HuH-7 (cell line): ENCODE measurements around the gene C4BPB.
"Not testable (repeated sequence)": the region's sequence is repeated elsewhere in the genome, so short reads cannot be mapped to it uniquely, and the experiment has no call there.

Source experiments
- DNase-seq: peaks from one replicate; pipeline ENCODE4 v3.0.0; 2011; ENCODE audit warnings: low spot score

Gene C4BPB, protein sequence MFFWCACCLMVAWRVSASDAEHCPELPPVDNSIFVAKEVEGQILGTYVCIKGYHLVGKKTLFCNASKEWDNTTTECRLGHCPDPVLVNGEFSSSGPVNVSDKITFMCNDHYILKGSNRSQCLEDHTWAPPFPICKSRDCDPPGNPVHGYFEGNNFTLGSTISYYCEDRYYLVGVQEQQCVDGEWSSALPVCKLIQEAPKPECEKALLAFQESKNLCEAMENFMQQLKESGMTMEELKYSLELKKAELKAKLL

DNA sequence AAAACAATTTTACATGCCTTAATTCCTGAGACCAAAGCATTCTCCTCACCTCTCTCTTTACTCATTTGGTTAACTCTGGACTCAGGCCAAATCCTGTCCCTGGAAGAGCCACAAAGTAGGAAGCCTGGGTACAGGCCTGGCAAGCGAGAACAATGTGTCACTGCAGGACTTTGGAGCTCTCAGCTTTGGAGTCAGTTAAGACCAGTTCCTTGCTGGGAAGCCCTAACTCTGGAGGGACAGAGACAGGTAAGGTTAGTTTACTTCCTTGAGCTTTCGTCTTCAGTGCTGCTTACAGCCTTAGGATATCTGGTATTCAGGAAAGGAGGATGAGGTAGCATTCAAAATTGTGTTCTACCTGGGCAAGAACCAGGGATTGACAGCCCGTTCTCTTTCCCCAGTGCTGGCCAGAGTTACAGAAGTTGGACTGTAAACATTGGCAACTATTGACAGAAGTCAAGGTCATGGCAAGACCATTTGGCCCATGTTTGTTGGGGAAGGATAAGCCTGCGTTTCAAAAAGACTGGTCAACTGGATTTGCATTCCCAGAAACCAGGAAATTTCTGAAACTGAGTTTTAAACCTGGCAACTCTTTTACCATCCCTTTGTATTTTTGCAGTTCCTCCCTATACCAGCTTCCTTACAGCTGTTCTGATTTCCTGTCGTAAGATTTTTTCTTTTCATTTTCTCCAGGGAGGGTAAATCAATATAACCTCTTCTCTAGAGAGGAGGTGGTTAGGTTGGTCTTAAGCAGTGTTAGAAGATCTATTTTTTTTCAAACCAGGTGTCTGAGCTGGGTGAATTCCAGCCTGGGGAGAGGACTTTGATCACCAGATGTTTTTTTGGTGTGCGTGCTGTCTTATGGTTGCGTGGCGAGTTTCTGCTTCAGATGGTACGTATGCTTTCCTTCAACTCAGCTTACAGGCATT, at the start of gene C4BPB:
Gene C4BPB, plus strand, starts transcription at position 160 of the 926 bp plus-strand sequence. Its CDS starts 672 bp downstream, at position 832.
- DNase-seq: no peak

DNA sequence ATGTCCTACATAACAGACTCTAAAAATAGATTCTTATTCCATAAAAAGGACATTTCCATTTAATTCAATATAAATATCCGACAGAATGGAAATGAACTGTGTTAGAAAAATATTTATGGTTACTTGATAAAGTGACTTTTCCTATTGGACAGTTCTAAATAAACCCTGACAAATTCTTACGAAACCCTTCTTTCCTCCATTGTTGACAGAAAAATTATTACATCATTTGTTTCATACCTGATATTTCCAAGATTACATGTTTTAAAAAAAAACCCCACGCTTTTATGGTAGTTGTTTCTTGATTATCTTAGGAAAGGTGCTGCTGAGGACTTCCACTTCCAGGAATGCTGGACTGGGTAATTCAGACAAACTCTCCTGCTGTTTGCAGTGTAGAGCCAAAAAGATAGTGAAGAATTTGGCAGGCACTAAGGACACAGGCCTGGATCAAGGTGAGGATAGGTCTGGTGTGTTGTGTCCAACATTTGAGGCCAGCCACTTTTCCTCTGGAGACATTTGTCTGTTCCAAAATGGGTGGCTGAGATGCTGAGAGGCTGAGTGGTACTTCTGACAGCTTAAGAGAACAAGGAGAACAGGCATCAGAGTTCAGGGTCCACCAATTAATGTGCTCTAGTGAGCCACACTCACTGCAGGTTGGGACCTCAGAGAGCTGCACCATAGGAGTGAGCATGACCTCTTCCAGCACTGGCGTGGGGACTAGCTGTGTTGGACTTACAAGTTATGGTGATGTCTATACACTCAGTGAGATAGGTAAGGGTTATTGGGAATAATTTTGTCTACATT, 49.1 kb upstream of the C4BPB start:
- DNase-seq: no peak

DNA sequence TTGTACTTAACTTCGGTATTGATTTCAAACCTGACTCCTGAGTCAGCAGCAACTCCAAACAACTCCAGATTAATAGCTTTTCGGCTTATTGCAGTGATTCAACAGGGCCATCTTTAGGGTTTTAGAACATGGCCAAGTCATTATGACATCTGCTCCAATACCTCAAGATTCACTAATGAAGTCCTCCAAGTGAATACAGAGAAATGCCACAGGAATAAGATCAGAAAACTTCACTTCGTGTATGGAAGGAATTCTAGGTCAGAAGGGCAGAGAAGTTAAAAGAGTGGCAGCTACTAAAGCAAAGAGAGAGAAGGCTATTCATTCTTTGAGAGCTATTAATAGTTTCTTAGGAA, 48.5 kb upstream of the C4BPB start:
- DNase-seq: no peak

DNA sequence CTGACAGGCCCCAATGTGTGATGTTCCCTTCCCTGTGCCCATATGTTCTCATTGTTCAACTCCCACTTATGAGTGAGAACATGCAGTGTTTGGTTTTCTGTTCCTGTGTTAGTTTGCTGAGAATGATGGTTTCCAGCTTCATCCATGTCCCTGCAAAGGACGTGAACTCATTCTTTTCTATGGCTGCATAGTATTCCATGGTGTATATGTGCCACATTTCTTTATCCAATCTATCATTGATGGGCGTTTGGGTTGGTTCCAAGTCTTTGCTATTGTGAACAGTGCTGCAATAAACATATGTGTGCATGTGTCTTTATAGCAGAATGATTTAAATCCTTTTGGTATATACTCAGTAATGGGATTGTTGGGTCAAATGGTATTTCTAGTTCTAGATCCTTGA, 47.3 kb upstream of the C4BPB start:
- DNase-seq: not testable (repeated sequence)

DNA sequence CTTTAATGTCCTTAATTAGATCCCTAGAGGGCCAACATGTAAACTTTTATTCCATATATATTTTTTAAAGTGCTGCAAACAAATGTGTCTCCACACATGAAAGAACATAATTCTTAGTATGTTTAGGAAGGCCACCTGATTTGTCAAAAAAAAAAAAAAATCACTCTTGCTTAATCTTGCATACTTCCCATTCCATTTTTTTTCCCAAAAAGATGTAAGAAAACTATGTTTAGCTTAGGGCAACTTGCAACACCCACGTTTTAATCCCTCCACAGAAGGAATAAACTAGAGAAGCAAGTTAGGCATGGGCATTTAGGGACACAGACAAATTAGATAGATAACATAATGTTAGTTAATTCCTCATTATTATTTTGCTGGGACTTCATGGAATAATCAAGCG, 43.2 kb upstream of the C4BPB start:
- no peak for DNase-seq

DNA sequence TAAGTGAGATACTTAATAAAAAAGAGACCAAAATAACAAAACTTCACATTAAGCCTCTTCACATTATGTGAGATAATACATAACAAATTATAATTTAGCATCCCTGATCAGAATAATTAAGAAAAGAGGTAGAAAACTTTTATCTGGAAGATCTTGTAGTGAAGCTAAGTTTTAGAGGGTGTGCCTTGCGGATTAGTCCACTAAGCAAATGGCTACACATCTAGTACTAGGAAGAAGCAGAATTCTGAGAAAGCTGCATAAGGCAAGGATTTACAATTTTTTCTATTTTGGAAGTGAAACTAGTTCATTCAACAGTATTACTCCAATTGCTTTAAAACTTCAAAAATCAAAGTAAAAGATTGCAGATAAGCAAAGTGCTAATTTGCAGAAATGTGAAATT, 41.2 kb upstream of the C4BPB start:
- no peak for DNase-seq

DNA sequence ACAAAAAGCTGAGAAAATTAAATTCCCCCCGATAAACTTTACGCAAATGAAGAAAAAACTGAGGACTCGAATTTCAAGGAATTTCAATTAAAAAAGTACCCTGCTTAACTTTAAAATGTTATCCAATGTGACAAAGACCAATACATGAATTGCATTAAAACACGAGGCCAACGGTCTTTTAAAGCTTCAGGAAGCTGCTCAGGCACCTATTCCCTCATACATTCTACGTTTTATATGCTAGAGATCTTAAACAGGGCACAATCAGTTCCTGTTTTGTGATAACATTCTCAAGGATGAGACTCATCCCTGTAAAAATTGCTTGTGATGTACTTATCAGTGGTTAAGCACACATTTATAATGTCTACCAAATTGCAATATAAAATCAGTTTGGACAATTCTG, 40.6 kb upstream of the C4BPB start:
- no peak for DNase-seq

DNA sequence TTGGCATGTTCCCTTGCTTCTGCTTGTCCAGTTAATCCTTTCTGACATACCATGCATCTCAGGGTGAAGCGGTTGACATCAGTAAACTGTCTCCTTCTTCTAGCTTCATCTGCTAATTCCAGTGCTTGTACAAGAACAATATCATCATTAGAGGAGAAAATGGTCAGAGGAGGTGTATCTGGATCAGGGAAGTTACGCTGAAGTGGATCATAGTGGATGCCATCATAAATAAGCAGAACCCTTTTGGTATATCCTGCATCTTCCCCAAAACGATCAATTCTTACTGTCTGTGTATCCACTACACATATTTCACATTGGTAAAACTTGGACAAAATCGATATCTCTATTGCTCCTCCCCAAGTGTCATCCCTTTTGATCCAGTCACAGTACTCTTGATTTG, 39.6 kb upstream of the C4BPB start:
- no peak for DNase-seq

DNA sequence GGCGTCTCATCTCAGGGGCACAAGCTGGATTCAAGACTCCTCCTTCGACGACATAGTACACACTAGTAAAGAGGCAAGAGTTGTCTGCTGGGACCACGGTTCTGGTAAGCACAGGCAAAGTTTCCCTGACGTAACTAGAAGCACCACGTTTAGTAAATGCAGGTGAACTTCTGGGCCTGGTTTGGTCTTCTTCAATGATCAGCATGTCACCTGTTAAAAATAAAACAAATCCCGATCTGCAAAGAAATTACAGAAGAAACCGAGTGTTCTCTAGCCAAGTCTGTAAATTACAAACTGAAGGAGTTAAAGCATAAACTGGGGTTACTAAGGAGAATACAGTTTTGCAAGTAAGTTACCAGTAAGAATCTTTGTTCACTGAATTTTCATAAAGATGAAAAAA, 39.1 kb upstream of the C4BPB start:
- no peak for DNase-seq

DNA sequence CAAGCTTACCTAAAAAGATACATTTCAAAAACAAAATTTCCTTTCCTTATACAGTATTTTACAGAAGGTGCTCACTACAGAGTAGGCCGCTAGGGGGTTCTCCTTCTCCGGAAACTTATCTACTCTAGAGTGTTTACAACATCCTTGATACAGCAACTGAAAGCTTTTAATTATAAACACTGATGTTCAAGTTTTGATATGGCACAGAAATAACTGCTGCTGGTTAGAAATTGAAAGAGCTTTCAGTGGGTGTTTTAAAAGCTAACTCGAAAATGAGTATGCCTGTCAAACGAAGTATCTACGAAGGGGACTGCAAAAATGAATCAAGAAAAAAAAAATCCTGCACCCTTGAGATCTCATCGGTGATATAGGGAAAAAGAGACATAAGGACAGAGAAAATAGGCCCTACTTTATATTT, 38.7 kb upstream of the C4BPB start:
- peak; percentile 44 for DNase-seq

DNA sequence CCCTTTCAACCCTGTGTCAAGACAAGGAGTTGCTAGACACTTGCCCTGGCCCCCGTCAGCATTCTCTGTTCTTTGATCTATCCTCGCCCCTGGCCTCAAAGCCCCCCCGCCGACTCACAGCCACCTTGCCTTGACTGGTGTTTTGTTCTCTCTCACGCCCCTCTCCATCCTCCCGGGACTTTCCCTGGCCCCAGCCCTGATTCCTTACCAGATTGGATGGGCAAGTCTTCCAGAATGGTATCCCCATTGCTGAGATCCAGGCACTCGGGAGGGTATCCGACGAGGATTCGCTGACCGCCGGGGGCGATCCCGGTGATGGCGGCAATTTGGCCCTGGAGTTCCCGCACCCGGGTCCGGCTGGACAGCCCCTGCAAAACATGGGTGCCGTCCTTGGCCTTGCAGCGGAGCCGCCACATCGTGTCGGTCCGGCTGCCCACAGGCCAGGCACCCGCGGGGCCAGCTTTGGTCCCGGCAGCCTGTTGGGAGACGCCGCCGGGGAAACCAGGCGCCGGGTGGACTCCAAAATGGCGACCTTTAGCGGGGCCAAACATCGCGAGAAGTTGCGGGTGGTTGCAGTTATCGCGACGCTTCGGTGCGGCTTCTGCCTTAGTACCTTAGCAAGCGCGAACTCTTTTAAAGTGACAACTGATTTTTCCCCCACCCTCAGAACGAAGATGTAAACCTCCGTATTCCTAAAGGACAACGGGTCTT, 38.0 kb upstream of the C4BPB start:
- peak; percentile 75 for DNase-seq

DNA sequence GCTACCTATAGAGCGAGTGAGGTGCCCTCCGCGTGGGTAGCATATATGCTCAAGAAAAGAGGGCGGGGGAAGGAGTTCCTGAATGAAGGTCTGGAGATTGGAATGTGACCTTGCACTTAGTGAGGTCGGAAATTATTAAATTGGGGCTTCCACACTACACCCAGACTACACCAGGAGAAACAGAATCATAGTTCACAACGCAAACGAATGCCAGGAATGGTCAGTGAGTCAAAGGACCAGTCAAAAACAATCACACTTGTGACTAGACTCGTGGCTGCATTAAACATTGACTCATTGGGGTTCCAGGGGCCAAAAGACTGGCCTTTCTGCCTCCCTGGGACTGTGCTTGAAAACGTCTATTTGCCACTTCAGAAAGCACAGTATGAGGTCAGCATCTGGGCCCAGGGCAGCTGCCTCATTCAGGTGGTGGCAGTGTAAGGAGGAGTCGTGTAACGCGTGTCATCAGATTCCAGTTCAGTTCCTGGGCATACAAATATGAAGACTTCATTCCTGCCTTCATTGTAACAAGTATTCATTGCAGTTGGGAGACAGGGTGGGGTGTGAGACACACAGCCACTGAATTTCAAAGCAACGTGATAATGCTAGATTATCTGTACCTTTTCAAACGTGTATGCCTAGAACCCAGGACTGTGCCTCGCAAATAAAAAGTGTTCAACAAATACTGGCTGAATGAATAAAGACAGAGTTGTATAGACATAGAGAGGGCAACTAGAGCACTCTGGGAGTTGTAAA, 37.3 kb upstream of the C4BPB start, which contains the start of gene YOD1:
Gene YOD1, minus strand, starts transcription at position 18 of the 753 bp plus-strand sequence. CDS start 178 bp downstream, outside the sequence.
- DNase-seq: no peak

DNA sequence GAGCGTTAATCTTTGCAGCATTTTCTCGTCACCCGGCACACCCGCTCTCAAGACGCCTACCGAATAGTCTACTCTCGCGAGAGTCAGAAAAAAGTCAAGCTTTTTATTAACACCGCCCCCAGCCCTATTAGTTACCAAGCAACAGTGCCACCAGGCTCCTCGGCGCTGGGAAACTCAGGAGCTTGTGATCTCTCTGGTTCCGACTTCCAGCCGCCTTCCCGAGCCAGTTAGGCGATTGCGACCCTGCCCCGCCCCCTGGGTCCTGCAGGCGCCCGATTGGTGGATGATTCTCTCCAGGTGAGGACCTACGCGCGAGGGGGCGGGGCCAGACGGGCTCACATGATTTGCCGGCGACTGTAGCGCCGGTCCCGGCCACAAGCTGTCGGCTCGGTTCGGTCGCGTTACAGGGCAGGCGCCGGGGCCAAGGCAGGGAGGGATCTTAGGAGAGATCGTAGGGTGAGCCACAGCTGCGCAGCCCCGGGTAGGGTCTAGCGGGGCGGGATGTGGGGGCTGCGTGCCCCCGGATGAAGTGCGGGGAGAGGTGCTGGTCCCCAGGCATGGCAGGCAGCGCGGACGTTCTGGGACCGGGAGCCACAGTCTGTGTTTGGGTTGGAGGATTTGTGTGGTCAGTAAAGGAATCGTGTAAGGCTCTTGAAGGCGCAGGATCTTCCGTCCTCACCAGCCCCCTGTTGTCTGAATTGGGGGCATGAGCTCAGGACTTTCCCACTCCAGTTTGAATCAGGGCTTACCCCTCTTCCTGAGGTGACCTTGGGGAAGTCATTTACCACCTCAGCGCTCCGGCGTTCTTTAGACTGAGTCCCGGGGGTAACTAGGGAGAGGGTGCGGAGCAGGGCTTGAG, 35.5 kb upstream of the C4BPB start, which contains the start of gene PFKFB2:
Gene PFKFB2, plus strand, starts transcription at position 365 of the 859 bp plus-strand sequence. CDS start 1,443 bp downstream, outside the sequence.
- peak; percentile 91 for DNase-seq

DNA sequence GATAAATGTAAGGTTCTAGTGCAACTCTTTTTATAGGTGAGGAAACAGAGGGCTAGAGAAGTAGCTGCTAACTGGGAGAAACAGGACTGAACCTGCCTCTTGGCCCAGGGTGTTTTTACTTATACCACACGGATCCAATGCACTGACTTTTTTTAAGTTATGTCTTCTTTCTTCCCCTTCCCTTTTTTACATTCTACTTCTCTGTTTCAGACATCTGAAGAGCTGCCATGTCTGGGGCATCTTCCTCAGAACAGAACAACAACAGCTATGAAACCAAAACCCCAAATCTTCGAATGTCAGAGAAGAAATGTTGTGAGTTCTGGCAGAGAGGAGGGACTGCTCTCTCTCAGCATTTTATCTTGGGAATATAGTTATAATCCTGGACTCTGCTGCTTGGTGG, 34.2 kb upstream of the C4BPB start:
- no peak for DNase-seq

DNA sequence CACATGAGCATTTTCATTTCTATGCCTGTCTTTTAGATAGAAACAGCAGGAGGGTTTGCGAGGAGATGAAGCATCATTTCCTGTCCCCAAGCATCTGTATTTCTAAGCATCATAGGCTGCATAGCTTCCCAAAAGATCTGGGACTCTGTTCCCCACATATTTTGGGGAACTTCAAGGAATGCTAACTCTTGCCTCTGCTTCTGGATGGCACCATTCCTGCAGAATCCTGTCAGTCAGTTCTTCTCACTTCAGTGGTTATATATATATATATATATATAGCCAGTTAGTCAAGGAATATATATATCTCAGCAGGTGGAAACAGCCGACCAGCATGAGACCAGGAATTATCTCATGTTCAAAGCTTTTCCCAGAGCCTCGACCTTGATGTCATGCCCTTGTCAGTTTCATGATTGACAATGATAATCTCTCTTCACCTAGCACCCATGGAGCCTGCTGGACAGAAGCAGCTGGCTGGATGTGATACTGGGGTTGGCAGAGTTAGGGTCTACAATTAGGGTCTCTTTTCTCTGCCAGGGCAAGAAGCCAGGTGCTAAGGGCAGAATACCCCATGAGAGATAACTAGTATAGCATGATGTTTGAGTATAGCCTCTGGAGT, 33.2 kb upstream of the C4BPB start:
- no peak for DNase-seq

DNA sequence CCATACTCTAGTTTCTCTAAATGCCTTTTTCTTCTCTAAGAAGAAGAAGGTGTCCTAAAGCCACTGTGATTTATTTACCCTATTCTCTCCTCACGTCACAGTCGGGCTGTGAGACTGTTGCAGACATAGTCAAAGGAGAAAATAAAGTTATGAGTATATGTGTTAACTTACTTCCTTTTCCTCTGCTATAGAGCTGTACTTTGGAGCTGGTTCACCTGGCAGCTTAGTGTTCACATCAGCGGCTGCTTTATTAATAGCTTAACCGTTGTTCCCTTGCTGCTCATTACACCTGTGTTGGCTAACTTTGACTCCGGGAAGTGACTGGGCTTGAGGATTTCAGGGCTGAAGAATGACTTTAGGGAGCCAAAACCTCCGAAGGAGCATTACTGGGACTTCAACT, 32.0 kb upstream of the C4BPB start:
- DNase-seq: no peak

DNA sequence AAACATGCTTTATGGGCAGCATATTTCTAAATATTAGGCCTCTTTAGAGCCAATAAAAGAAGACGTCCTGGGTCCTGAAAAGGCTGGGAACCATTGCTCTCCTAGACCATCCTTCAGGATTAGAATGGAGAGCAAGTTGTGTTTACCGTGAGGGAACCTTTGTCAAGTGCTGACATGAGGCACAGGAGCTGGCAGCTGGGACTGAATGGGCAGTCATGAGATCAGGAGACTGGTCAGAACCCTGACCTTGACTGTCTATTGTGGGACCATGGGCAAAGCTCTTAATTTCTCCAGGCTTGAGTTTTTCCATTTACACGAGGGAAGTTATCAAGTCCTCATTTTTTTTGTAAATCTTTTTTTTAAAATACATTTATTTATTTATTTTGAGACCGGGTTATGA, 30.4 kb upstream of the C4BPB start:
- no peak for DNase-seq

DNA sequence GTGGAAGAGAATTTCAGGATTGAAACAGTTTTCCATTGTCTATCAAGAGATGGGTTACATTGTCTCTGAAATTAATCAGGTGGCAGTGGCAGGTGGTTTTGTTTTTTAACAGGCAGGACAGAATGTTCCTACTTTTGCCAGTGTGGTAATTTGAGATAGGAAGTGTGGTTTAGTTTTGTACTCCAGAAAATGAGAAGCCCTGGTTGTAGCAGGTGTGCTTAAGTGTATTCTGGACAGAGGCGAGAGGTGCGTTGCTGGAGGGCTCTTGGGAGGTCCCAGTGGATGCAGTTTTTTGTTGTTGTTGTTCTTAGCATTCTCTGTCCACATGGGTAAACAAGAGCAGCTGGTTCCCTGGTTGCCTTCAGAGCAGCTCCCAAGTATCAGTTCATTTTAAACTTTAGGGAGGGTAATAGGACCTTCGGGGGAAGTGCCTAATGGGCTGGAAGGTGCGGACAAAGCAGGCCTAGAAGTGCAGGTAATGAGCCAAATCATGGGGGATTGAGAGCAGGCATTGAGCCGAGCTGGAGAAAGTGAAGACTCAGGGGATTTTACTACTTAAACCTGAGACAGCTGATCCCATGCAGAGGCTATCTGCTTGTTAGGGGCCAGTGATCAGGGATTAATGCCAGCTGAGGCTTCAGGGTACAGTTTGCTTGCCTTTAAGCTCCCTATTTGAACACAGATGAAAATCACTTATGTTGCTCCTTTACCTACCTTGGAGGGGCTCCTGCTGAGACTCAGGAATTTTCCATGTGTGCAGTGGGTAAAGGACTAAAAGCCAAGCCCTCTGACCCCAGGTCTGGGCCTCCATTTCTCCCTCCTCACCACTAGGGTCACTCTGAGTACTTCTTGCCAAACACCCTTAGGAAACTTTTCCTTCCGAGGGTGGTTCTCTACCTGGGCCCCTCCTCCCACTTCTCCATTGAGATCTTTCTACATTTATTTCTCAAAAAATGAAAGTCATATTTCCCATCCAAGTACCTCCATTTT, 29.5 kb upstream of the C4BPB start:
- DNase-seq: no peak
